Heart left ventricle (tissue), 13 donors: ENCODE data around the gene NLRP5.

Experiments
- CTCF ChIP-seq, 12 donors: fragments of 200-600 bp; sonication (generic) in 4 of 12; IDR thresholded peaks; one replicate each; pipeline versions ENCODE4 v1.5.0 to v1.8.0; 2018 to 2022; ENCODE audit warnings: antibody characterized with exemption in 12 of 12, mild to moderate bottlenecking in 5 of 12
- POLR2A ChIP-seq, 2 donors: fragments of 450-650 bp; IDR thresholded peaks; one replicate each; pipeline ENCODE4 v1.6.1; 2017; ENCODE audit warnings: antibody characterized with exemption in 2 of 2, mild to moderate bottlenecking in 2 of 2, moderate library complexity in 2 of 2
- donor health status: ischemic (EF 13 %, LVEDD 7.1; RV severe dilation, severe dysfunction).
- donor health status: DM: no; HTN: yes; CAD: no.
- donor health status: DM: no; HTN: no; CAD: no.
- donor health status: ischemic (EF 25% LVEDD 6.9; RV normal size, moderate dysfunction).
- donor health status: ischemic (EF 25% LVEDD 5.7; RV mildly dilated, moderate dysfunction).
- donor health status: ischemic (EF 35%, LVEDD 5.7; RV mildly dilated, moderate dysfunction).
- donor health status: nonischemic (EF 11% LVEDD 7.7; RV severe dilation, severe dysfunction).
- donor health status: DM: yes; HTN: yes; CAD: no.
- donor health status: PGD.
- donor health status: ischemic (EF 29% LVEDD 5.4; RV normal size, mild dysfunction).
- donor health status: nonischemic (EF 23%, LVEDD 6.1; RV moderate dilation, normal function).

GRCh38 chr19:56097776-56098175, 111.2 kb downstream of the NLRP5 start:
- TF ChIP-seq CTCF (IDR thresholded peaks at IDR 0.05) (no peak), POLR2A (IDR thresholded peaks at IDR 0.05) (no peak)
